Measurements from ENCODE around the gene ANKS1B. TPM values are rescaled to one million over a fixed set of nuclear protein-coding genes. Genes with fewer than 3 reads are reported as not detected.

ANKS1B gene
- total and polyA plus RNA-seq, 10 of the 15 experiments (the other 5 are each of a cell fraction or from before 2014, with no cell fraction given) = 0.16 to 1.3 (median 0.82) TPM; not detected in 7

DNA sequence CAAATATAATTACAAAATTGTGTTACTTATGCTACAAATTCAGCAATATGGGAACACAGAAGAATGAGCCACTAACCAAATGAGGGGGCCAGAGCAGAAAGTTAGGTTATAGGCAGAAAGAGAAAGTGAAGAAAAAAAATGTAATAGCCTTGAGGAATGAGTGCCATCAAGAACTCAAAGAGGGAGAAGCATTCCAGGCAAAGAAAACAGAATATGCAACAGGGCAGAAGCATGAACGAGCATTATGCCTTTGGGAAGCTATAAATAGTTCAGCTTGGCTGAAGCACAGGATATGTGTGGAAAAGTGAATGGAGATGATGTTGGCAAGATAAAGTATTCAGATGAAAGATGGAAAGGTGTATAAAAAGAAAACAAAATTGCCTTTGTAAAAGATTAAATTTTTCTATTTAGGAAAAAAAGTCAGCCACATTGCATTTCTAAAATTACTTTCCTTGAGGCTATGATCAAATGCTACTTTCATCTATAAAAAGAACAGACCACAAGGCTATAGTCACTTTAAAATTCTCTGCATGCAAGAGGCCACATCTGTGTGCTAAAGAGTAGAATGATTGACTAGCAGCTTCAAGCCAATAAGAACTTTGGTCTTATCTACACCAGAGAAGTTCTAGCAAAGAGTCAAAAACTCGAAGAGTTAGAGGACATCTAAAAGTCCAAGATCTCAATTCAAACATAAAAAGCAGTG is 530.7 kb downstream of the ANKS1B start (continued):
- TF ChIP-seq, protein P1, sequence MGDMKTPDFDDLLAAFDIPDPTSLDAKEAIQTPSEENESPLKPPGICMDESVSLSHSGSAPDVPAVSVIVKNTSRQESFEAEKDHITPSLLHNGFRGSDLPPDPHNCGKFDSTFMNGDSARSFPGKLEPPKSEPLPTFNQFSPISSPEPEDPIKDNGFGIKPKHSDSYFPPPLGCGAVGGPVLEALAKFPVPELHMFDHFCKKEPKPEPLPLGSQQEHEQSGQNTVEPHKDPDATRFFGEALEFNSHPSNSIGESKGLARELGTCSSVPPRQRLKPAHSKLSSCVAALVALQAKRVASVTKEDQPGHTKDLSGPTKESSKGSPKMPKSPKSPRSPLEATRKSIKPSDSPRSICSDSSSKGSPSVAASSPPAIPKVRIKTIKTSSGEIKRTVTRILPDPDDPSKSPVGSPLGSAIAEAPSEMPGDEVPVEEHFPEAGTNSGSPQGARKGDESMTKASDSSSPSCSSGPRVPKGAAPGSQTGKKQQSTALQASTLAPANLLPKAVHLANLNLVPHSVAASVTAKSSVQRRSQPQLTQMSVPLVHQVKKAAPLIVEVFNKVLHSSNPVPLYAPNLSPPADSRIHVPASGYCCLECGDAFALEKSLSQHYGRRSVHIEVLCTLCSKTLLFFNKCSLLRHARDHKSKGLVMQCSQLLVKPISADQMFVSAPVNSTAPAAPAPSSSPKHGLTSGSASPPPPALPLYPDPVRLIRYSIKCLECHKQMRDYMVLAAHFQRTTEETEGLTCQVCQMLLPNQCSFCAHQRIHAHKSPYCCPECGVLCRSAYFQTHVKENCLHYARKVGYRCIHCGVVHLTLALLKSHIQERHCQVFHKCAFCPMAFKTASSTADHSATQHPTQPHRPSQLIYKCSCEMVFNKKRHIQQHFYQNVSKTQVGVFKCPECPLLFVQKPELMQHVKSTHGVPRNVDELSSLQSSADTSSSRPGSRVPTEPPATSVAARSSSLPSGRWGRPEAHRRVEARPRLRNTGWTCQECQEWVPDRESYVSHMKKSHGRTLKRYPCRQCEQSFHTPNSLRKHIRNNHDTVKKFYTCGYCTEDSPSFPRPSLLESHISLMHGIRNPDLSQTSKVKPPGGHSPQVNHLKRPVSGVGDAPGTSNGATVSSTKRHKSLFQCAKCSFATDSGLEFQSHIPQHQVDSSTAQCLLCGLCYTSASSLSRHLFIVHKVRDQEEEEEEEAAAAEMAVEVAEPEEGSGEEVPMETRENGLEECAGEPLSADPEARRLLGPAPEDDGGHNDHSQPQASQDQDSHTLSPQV (IDR thresholded peaks at IDR 0.05) = no peak
- TF ChIP-seq RBBP5 (conservative IDR thresholded peaks at IDR 0.05) (no peak), ESRRA (IDR thresholded peaks at IDR 0.05; ENCODE audit: low read length) (no peak), RCOR1 (conservative IDR thresholded peaks at IDR 0.05; ENCODE audit: low read depth, low read length) (no peak), ZNF274 (IDR thresholded peaks at IDR 0.05; ENCODE audit: insufficient read depth, insufficient read length) (no peak), FOXM1 (IDR thresholded peaks at IDR 0.05; ENCODE audit: low read depth, low read length) (peak; percentile 20; the same call in 1 of the 2 replicates), IRF4 (IDR thresholded peaks at IDR 0.05; ENCODE audit: low read depth, low read length) (no peak), TARDBP (IDR thresholded peaks at IDR 0.05; ENCODE audit: borderline replicate concordance) (no peak), SMAD5 (IDR thresholded peaks at IDR 0.05; ENCODE audit: low read depth) (no peak), YBX1 (IDR thresholded peaks at IDR 0.05) (no peak), ZBED1 (IDR thresholded peaks at IDR 0.05; ENCODE audit: borderline replicate concordance) (no peak), IKZF1 (conservative IDR thresholded peaks at IDR 0.05) (no peak), STAT3 (IDR thresholded peaks at IDR 0.05; ENCODE audit: low read depth, low read length) (no peak)
- TF ChIP-seq, protein P2, sequence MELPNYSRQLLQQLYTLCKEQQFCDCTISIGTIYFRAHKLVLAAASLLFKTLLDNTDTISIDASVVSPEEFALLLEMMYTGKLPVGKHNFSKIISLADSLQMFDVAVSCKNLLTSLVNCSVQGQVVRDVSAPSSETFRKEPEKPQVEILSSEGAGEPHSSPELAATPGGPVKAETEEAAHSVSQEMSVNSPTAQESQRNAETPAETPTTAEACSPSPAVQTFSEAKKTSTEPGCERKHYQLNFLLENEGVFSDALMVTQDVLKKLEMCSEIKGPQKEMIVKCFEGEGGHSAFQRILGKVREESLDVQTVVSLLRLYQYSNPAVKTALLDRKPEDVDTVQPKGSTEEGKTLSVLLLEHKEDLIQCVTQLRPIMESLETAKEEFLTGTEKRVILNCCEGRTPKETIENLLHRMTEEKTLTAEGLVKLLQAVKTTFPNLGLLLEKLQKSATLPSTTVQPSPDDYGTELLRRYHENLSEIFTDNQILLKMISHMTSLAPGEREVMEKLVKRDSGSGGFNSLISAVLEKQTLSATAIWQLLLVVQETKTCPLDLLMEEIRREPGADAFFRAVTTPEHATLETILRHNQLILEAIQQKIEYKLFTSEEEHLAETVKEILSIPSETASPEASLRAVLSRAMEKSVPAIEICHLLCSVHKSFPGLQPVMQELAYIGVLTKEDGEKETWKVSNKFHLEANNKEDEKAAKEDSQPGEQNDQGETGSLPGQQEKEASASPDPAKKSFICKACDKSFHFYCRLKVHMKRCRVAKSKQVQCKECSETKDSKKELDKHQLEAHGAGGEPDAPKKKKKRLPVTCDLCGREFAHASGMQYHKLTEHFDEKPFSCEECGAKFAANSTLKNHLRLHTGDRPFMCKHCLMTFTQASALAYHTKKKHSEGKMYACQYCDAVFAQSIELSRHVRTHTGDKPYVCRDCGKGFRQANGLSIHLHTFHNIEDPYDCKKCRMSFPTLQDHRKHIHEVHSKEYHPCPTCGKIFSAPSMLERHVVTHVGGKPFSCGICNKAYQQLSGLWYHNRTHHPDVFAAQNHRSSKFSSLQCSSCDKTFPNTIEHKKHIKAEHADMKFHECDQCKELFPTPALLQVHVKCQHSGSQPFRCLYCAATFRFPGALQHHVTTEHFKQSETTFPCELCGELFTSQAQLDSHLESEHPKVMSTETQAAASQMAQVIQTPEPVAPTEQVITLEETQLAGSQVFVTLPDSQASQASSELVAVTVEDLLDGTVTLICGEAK (IDR thresholded peaks at IDR 0.05; ENCODE audit: borderline replicate concordance) = no peak
